Measurements from ENCODE around the gene NRIP1.
"Not testable (repeated sequence)": the region's sequence is repeated elsewhere in the genome, so short reads cannot be mapped to it uniquely, and the experiment has no call there.

Gene NRIP1

GRCh38 chr21:15036189-15036588, 28.6 kb downstream of the NRIP1 start:
- DNase-seq: no peak

- no peak for DNase-seq
Measured at GRCh38 chr21:15034126-15034853, 30.5 kb downstream of the NRIP1 start.

- DNase-seq: no peak
Measured at GRCh38 chr21:15031790-15032357, 32.9 kb downstream of the NRIP1 start.

- not testable (repeated sequence) for DNase-seq
Measured at GRCh38 chr21:15031362-15031761, 33.4 kb downstream of the NRIP1 start.

- DNase-seq: not testable (repeated sequence)
Measured at GRCh38 chr21:15030861-15031260, 33.9 kb downstream of the NRIP1 start.

GRCh38 chr21:15029077-15029476, 35.7 kb downstream of the NRIP1 start:
- DNase-seq: no peak

- no peak for DNase-seq
Measured at GRCh38 chr21:15028186-15028585, 36.6 kb downstream of the NRIP1 start.

GRCh38 chr21:15027056-15027455, 37.7 kb downstream of the NRIP1 start:
- no peak for DNase-seq

- no peak for DNase-seq
Measured at GRCh38 chr21:15026370-15026769, 38.4 kb downstream of the NRIP1 start.

GRCh38 chr21:15023776-15024175, 41.0 kb downstream of the NRIP1 start:
- no peak for DNase-seq

- no peak for DNase-seq
Measured at GRCh38 chr21:15022608-15023261, 42.1 kb downstream of the NRIP1 start.

- no peak for DNase-seq
Measured at GRCh38 chr21:15020797-15021196, 44.0 kb downstream of the NRIP1 start.

- DNase-seq: no peak
Measured at GRCh38 chr21:15018382-15018781, 46.4 kb downstream of the NRIP1 start.

- no peak for DNase-seq
Measured at GRCh38 chr21:15015622-15016471, 49.0 kb downstream of the NRIP1 start.

GRCh38 chr21:15014221-15014620, 50.6 kb downstream of the NRIP1 start:
- DNase-seq: no peak

GRCh38 chr21:15011967-15012366, 52.8 kb downstream of the NRIP1 start:
- DNase-seq: no peak

GRCh38 chr21:15010645-15011044, 54.2 kb downstream of the NRIP1 start:
- no peak for DNase-seq

GRCh38 chr21:15009837-15010363, 54.9 kb downstream of the NRIP1 start:
- no peak for DNase-seq

GRCh38 chr21:15007716-15008296, 57.0 kb downstream of the NRIP1 start:
- DNase-seq: no peak

- DNase-seq: no peak
Measured at GRCh38 chr21:15006594-15007230, 58.1 kb downstream of the NRIP1 start.

GRCh38 chr21:15005391-15005790, 59.4 kb downstream of the NRIP1 start:
- peak; percentile 9 for DNase-seq

GRCh38 chr21:15004721-15005370, 60.0 kb downstream of the NRIP1 start:
- DNase-seq: no peak

Measured in activated gamma-delta T cell treated with Interleukin-2 at 50 U/mL for 16 hours (primary cell).